HG03575 (cell line): Measurements from ENCODE around the gene PNPLA7.
"Not testable (repeated sequence)": the region's sequence is repeated elsewhere in the genome, so short reads cannot be mapped to it uniquely, and the experiment has no call there.

ENCODE experiments used
- ATAC-seq: cut with Tn5 transposase; IDR thresholded peaks from one replicate; pipeline ENCODE4 v1.9.1; 2021; ENCODE audit not compliant: unreplicated experiment, insufficient number of reproducible peaks, low FRiP score; ENCODE audit errors: extremely low read depth

Gene PNPLA7

GRCh38 chr9:137550231-137550621, at the start of gene PNPLA7:
PNPLA7 (minus strand) TSS chr9:137550402; CDS start chr9:137550197, 205 bp downstream.
- ATAC-seq, result no peak

- ATAC-seq, result no peak
Measured at GRCh38 chr9:137598943-137599342, 48.7 kb upstream of the PNPLA7 start.

- ATAC-seq, result not testable (repeated sequence)
Measured at GRCh38 chr9:137596577-137596976, 46.4 kb upstream of the PNPLA7 start.

GRCh38 chr9:137593176-137593575, 43.0 kb upstream of the PNPLA7 start:
- ATAC-seq, result no peak

GRCh38 chr9:137592767-137593166, 42.6 kb upstream of the PNPLA7 start:
- no peak for ATAC-seq

- no peak for ATAC-seq
Measured at GRCh38 chr9:137590469-137591383, 40.5 kb upstream of the PNPLA7 start, which contains the start of gene ZMYND19. ZMYND19 (minus strand) TSS chr9:137590512; CDS start chr9:137590263, 249 bp downstream.

- no peak for ATAC-seq
Measured at GRCh38 chr9:137590123-137590468, 39.9 kb upstream of the PNPLA7 start.

GRCh38 chr9:137589441-137590122, 39.4 kb upstream of the PNPLA7 start:
- ATAC-seq, result no peak

- no peak for ATAC-seq
Measured at GRCh38 chr9:137588891-137589290, 38.7 kb upstream of the PNPLA7 start.

- ATAC-seq, result no peak
Measured at GRCh38 chr9:137588311-137588710, 38.1 kb upstream of the PNPLA7 start.

- no peak for ATAC-seq
Measured at GRCh38 chr9:137586854-137587253, 36.7 kb upstream of the PNPLA7 start.

GRCh38 chr9:137583957-137584356, 33.8 kb upstream of the PNPLA7 start:
- ATAC-seq, result no peak

GRCh38 chr9:137583347-137583746, 33.1 kb upstream of the PNPLA7 start:
- ATAC-seq, result no peak

- ATAC-seq, result no peak
Measured at GRCh38 chr9:137582286-137582860, 32.2 kb upstream of the PNPLA7 start.

GRCh38 chr9:137581361-137582285, 31.4 kb upstream of the PNPLA7 start:
- ATAC-seq, result no peak

- ATAC-seq, result no peak
Measured at GRCh38 chr9:137580954-137581322, 30.7 kb upstream of the PNPLA7 start.

- no peak for ATAC-seq
Measured at GRCh38 chr9:137580209-137580953, 30.2 kb upstream of the PNPLA7 start.

GRCh38 chr9:137579259-137579604, 29.0 kb upstream of the PNPLA7 start:
- ATAC-seq, result no peak
